Measurements from ENCODE around the gene AGBL5.
"Not testable (repeated sequence)": the region's sequence is repeated elsewhere in the genome, so short reads cannot be mapped to it uniquely, and the experiment has no call there.

- TF ChIP-seq POLR2A, CTCF (IDR thresholded peaks at IDR 0.05): not testable (repeated sequence)
Measured at GRCh38 chr2:27075566-27075871, 24.1 kb downstream of the AGBL5 start.

Data from testis (tissue), 2 donors.